ENCODE results near the gene CHAT. TPM values are rescaled to one million over a fixed set of nuclear protein-coding genes. Genes with fewer than 3 reads are reported as not detected.

CHAT gene
- total RNA-seq, 1 experiment from 2014 or later: not detected

DNA sequence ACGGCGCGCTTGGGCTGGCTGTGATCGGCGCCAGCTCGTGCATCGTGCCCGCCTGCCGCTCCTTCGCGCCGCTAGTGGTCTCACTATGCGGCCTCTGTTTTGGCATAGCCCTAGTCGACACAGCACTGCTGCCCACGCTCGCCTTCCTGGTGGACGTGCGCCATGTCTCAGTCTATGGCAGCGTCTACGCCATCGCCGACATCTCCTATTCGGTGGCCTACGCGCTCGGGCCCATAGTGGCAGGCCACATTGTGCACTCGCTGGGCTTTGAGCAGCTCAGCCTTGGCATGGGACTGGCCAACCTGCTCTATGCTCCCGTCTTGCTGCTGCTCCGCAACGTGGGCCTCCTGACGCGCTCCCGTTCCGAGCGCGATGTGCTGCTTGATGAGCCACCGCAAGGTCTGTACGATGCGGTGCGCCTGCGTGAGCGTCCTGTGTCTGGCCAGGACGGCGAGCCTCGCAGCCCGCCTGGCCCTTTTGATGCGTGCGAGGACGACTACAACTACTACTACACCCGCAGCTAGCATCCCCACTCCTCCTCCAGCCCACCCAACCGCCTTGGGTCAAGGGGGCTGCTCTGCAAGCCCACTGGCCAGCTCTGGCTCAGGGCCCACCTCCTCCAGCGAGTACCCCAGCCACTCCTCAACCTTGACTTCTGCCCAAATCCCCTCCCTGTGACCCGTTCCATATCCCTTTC is 1.9 kb upstream of the CHAT start:
- DNase-seq (ENCODE audit: low read depth): no peak

DNA sequence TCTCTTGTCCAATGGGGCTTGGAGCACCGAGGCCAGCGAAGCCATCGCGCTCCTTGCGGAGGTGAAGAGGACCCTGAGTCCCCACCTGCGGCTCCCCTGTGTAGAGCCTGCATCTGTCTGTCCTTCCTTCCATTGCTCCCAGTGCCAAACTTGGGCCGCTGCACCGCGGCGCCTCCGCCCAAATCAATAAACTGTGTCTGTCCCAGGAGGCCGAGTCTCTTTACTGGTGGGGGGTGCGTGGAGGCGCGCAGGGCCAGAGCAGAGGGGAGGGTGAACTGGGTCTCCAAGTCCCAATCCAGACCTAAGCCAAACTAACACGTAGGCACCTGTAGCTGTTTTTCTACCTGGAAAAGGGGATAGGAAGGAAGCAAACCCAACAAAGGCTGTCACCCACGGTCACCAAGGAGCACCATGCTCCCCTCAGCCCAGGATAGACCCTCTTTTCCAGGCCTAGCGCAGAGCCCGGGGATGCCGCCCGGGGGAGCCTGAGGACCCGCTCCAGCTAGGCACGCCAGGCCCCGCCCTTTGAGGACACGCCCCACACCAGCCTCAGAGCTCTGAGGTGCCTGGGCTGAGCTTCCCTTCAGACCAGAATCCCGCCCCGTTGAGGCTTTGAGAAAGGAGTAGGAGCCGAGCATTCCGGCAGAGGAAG is 1.2 kb upstream of the CHAT start:
- no peak for DNase-seq (ENCODE audit: low read depth)

DNA sequence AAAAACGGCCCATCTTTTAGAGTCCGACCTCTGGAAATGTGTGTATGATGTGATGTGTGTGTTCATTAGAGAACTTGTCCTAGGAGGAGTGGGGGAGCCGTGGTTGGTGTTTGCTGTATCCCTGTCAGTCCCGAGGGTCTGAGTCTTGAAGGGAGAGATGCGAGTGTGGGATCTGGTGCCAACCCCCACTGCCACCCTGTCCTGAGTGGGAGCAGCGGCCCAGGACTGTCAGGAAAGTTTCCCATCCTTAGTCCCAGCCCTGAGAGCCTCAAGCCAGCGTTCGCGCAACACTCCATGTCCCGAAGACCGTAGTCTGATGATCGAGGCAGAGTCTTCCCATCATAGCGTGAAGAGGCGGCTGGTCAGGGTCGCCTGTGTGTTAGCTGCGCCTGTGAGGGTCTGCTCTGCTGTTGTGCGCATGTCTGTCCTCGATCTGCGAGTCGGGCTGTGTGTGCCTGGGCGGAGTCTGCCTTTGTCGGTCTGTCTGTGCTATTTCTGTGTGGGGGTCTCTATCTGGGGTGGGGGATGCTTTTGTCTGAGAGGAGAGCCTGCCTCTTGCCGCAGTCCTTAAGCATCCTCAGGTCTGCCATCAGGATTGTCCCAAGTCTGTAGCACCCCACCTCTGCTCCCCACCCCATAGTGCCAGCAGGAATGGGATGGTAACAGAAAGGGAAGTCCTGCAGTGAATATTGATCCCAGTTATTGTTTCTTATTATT is 514 bp upstream of the CHAT start:
- DNase-seq (ENCODE audit: low read depth): no peak

DNA sequence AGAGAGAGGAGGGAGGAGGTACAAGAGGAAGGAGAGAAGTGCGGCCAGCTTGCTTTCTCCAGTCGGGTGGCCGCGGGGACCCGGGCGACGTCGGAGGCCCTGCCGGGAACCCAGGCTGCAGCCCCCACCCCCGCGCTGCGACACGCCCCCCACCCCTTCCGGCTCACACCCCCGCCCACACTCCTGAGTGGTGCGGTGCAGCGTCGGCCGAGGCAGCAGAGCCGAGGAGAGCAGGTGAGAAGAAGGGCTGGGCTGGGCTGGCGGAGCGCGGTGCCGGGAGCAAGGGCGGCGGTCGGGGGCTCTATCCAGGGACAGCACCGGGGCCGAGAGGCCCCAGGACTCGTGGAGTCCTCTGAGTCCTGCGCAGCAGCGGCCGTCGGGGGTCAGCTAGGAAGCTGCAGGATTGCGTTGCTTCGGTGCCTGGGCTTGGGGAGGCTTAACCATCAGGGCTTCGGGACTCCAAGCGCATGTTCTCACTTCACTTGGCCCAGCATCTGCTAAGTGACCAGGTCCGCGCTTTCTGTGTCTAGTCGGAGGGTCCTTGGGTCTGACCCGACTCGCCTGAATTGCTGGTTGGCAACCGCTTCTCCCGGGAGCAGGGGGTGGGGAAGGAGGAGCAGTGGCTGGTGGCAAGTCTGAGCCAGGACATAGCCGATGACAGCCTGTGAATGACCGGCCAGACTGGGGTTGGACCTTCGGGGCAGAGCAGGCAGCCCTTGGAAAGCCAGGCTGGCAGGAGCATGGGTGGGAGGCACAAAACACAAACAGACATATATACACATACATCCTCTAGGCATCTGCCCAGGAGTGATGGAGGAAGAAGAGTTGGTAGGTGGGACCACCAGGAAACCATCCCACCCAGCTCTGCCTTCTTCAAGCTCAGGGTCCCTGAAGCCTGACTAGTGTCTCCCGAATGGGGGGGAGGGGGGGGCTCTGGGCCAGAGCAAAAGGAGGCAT is 683 bp downstream of the CHAT start:
- DNase-seq (ENCODE audit: low read depth): no peak

DNA sequence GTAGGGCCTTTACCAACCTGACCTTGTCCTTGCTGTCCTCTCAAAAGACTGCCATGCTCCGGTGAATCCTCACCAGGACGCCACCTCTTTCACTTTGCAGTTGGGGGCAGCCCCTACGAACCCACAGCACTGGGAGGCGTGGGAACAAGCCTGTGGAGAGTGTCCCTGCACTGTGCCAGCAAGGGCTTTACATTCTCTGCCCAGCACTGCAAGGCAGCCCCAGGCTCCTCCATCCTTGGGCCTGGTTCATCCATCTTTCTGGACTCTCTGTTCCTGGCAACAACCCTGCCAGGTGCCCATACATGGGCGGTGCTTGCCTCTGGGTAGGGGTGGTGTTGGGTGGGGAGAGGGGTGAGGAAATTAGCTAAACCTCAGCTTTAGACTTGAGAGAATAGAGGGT is 1.4 kb downstream of the CHAT start:
- no peak for DNase-seq (ENCODE audit: low read depth)

DNA sequence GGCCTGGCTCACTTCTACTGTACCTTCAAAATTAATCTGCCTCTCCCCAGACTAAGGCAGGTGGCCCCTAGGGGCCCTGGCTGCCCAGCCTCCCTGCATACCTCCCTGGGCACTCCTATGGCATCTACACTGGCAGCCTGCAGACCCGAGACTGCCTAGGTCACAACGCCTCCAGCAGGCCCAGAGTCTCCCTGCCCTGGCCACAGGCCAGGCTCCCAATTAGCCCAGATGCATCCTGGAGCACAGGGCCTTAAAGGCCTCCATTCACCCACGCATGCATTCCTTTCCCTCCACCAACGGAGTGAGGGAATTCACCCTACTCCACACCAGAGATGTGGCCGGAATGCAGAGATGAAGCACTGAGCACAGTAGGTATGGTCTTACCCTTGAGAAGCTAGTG is 1.9 kb downstream of the CHAT start:
- DNase-seq (ENCODE audit: low read depth): no peak

DNA sequence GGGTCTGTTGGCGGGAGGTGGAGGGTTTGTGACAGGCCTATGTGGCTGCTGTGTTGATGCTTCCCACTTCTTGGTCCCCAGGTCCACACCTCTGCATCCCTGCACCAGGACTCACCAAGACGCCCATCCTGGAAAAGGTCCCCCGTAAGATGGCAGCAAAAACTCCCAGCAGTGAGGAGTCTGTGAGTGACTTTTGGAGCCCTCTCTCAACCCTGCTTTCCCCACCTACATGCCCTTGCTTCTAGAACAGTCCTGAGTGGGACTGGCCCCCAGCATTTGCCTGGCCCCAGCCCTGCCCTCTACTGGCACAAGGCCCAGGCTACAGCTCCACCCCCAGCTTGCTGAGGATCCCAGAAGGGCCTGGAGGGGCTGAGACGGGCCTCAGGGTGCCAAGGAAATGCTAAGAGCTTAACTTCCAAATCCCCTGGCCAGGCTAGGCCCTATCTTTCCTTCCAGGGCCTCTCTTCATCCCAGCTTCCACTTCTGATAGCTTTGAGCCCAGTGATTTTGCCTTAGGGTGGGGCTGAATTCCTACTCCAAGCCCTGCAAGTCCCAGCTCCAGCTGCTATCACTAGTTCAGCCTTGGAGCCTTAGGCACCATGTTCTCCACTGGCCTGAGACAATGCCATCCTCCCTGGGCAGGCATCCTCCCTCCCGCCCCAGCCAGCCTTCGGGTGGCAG is 2.7 kb downstream of the CHAT start:
- DNase-seq (ENCODE audit: low read depth): no peak

DNA sequence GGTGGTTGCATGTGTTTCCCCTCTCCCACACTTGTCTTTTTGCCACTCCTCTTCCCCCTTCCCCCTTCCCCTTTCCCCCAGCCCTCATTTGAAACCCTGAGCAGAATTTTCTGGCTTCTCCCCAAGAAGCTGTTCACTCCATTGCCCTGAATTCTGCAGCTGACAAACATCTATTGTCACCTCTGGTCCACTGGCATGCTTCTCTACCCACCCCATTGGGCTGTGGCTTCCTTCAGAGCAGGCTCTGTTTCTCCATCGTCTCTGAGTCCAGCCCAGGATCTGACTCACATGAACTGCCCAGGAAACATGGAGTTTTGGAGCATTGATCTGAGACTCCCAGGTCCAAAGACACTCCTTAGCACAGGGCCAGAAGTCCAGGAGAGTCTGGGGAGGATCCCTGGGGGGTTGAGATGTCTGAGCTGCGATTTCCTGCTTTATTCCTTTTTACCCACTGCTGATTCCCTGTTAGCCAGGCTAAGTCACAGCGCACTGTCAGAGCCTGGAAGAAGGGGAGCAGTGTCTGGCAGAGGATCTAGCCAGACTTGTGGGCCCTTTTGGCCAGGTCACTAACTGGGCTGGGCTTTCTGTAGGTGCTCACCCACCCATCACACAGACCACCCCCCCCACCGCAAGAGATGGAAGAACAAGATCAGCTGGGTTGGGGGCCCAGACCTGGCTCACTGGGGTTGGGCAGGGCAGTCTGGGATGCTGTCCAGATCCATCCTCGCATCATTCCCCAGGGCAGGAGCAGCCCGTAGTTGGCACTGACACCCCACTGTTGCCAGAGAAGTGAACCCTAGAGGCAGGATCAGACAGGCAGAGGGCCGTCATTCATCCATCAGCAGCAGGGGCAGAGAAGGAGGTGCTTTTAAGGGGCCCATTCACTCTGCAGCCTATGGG is 3.5 kb downstream of the CHAT start:
- no peak for DNase-seq (ENCODE audit: low read depth)

DNA sequence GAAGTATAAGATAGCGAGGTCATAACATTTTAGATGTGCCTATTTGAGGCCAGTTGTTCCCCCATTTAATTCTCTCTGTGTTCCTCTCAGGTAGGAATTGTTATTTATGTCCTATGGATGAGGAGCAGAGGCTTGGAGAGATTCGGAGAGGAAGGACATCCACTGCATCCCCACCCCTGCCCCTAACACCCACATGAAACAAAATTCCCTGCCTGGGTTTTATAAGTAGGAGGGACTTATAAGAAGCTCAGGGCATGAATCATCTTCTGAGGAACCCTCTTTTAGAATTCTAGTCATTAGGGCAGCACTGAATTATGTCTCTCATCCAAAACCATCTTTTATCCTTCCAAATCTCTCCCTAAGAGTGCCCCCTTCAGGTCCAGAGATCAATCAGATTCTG is 5.0 kb downstream of the CHAT start:
- DNase-seq (ENCODE audit: low read depth): no peak

DNA sequence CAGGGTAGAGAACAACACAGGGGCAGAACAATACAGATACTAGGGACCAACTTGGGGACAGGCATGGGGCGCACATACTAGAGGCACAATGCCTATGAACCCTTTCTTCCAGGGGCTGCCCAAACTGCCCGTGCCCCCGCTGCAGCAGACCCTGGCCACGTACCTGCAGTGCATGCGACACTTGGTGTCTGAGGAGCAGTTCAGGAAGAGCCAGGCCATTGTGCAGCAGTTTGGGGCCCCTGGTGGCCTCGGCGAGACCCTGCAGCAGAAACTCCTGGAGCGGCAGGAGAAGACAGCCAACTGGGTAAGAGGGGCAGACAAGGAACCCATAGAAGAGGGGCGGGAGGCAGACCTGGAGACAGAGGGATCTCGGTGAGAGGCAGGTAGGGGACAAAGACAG is 5.8 kb downstream of the CHAT start:
- no peak for DNase-seq (ENCODE audit: low read depth)

DNA sequence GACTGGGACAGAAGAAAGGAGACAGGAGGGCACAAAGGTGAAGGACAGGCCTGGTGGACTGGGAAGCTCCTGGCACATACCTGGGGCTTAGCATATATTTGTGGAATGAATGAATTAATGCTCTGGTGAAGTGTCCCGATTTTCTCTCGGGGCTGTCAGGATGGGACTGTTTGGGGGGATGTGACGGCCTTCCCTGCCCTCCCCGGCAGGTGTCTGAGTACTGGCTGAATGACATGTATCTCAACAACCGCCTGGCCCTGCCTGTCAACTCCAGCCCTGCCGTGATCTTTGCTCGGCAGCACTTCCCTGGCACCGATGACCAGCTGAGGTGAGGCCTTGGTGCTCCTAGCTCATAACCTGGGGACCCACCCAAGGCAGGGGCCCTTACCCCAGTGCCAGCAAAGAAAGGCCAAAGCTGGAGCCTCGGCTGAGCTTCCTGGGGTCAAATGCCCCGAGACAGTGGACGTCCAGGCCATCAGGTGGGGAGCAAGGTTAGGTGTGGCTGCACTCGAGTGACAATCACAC is 6.5 kb downstream of the CHAT start:
- no peak for DNase-seq (ENCODE audit: low read depth)

DNA sequence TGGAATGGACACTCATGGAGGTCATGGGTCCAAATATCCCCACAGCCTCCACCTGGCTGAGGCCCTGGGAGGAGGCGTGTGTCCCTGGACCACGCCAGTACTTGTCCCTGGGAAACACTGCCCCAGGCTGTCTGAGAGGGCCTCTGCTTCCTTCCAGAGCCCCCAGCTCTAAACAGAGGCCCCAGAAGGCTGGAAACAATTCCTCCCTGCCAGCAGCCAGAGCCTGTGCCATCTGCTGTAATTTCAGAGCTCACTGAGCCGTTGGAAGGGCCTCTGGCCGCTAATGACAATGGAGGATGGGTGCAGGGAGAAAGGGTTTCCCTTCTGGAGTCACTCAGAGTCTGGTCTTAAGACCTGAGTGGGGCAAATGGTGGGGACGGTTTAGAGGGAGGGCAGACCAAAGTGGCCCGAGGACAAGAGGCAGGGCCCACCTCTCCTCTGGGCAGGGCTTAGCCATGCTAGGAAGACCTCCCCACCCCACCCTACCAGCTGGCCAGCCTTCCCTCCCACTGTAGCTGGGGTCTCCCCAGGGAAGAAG is 7.1 kb downstream of the CHAT start:
- no peak for DNase-seq (ENCODE audit: low read depth)

DNA sequence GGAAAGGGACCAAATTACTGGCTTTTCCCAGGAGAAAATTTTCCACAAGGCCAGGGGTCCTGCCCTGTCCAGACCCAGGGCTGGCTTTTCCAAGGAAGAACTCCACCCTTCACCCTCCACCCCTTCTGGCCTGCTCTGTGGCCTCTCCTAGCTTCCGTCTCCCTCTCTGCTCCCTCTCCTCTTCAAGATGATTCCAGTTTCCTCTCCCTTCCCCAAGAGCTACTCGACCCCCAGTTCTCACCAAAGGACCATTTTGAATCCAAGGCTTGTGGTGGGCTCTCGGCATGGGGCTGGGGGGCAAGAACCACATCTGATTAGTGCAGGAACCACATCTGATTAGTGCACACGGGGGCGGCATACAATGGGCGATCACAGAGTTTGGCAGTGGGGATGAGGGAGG is 7.7 kb downstream of the CHAT start:
- DNase-seq (ENCODE audit: low read depth): no peak

DNA sequence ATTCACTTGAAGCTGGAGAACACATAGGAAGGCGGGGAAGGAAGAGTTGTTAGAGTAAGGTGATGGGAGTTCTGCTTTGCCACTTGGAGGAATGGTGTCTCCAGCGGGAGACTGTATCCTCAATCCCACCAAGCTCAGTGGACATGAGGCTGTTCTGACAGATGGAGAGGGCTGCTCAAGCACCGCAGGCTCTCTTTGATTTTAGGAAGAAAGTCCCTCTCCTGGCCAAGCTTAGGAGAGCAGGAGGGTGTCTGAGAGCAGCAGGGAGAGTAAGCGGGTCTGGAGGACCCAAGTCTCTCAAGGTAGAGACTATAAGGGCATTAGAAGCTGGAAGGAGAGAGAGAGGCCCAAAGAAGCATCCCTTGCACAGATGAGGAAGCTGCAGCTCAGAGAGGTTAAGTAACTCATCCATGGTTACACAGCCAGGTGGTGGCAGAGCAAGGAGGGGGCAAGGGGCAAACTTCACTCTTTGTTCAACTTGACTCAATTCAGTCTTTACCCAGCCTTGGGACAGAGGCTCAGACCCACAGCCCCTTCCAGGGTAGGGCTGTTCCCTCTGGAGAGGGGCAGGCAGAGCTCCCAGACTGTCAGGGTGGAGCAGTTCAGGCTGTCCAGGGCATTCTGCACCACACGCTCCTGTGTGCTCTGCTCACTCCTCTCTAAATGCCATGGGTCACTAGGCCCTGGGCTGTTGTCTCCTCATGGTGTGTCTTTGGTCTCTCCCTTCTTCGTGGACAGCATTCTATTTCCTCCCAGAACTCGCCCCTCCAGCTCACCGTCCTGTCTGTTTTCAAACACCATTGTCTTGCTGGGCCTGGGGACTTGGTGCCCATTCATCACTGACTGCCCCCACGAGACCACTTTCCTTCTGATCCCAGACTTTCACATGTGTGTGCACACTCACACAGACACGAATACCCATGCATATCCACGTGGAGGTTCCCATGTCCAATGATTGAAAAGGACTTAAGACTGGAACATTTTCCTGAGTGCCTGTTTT is 8.9 kb downstream of the CHAT start:
- no peak for DNase-seq (ENCODE audit: low read depth)

DNA sequence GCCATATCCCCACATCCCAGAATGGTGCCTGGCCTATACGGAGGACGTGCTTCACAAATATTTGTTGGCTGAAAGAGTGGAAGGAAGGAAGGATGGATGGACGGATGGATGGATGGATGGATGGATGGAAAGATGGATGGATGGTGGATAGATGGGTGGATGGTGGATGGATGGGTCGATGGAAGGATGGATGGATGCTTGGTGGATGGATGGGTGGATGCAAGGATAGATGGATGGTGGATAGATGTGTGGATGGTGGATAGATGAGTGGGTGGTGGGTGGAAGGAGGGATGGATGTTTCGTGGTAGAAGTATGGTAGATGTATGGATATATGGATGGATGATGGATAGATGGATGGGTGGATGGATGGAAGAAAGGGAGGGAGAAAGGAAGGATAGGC is 10.8 kb downstream of the CHAT start:
- no peak for DNase-seq (ENCODE audit: low read depth)

DNA sequence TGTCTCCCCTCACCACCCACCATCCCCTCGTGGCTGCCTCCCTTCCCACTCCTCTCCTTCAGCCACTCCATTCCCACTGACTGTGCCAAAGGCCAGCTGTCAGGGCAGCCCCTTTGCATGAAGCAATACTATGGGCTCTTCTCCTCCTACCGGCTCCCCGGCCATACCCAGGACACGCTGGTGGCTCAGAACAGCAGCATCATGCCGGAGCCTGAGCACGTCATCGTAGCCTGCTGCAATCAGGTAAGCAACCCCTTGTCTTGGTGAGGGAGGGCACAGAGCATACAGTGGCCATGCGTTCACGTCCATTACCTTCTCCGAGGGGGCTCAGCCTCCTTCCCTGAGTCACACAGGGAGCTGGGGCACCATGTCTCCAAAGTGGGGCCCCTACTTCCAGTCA is 11.6 kb downstream of the CHAT start:
- DNase-seq (ENCODE audit: low read depth): no peak

DNA sequence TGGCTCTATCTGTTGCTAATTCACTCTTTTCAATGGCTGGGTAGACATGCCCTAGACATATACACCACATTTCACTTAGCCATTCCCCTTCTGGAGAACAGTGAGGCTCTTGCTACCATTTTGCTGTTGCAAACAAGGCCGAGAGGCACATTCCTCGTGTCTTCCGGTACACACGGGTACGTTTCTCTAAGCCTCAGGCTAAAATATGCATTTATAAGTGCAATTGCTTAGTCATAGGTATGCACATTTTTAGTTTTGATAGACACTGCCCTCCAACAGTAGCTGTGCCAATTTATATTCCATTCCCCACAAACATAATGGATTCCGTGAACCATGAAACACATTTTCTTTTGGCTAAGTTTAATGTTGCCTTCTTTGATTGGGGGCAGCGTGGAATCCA is 13.2 kb downstream of the CHAT start:
- no peak for DNase-seq (ENCODE audit: low read depth)

DNA sequence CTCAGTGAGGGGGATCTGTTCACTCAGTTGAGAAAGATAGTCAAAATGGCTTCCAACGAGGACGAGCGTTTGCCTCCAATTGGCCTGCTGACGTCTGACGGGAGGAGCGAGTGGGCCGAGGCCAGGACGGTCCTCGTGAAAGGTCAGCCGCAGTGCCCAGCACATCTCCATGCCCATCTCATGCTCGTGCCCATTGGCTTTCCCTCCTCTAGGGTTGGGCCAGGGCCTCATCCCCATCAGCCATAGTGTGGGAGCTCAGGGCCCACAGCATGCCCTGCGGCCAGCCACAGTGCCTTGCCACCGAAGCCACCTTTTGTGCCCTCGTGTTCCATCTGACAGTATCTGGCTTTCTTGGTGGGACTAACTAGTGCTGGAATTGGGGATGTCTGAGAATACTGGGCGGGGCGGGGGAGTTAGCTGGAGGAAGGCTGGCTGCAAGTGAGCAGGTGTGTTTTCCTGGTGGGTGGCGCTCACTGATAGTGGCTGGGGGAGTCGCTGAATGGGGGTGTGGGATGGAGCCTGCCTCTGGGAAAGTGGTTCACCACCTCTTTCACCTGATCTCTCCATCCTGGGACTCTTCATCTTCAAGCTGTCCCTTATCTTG is 13.9 kb downstream of the CHAT start:
- DNase-seq (ENCODE audit: low read depth): no peak
